Kidney (tissue), 14 donors: ENCODE measurements around the gene TMEM238L. TPM values are rescaled to one million over a fixed set of nuclear protein-coding genes. Genes with fewer than 3 reads are reported as not detected.

Experiments used
- DNase-seq, 5 donors: peaks; one replicate each; pipeline ENCODE4 v3.0.0-alpha.2; 2013 to 2020
- FAIRE-seq: peaks from 2 replicates; lab custom pipeline; 2012; peaks lifted over from hg19 to GRCh38; lab: Jason Lieb, UNC
- H3K27ac ChIP-seq, 2 donors: one replicate each; pipeline ENCODE4 v1.7.0; 2013; ENCODE audit warnings: low read depth in 2 of 2, low read length in 2 of 2, inconsistent platforms in 1 of 2
- H3K27me3 ChIP-seq: one replicate; pipeline ENCODE4 v1.7.1; 2013; ENCODE audit warnings: low read length, inconsistent platforms; ENCODE audit not compliant: control insufficient read depth, insufficient read depth
- H3K36me3 ChIP-seq, 3 donors: one replicate each; pipeline versions ENCODE4 v1.7.0 to v1.7.1; 2013; ENCODE audit warnings: low read length in 3 of 3, control low read depth in 1 of 3, inconsistent platforms in 1 of 3; ENCODE audit not compliant: insufficient read depth in 3 of 3, control insufficient read depth in 2 of 3
- H3K4me1 ChIP-seq, 3 donors: one replicate each; pipeline versions ENCODE4 v1.7.0 to v1.7.1; 2013; ENCODE audit warnings: low read length in 3 of 3, inconsistent platforms in 1 of 3, low read depth in 1 of 3; ENCODE audit not compliant: control insufficient read depth in 2 of 3, insufficient read depth in 2 of 3
- H3K4me3 ChIP-seq, 3 donors: one replicate each; pipeline versions ENCODE4 v1.7.0 to v1.8.1; 2013; ENCODE audit warnings: low read length in 3 of 3, control low read depth in 1 of 3, inconsistent platforms in 1 of 3
- H3K9ac ChIP-seq, 3 donors: one replicate each; pipeline versions ENCODE4 v1.7.0 to v1.7.1; 2013; ENCODE audit warnings: low read length in 3 of 3, control low read depth in 1 of 3, inconsistent platforms in 1 of 3
- H3K9me3 ChIP-seq, 3 donors: one replicate each; pipeline versions ENCODE4 v1.7.0 to v1.7.1; 2013; ENCODE audit warnings: low read length in 3 of 3, control low read depth in 1 of 3, inconsistent platforms in 1 of 3; ENCODE audit not compliant: control insufficient read depth in 2 of 3, insufficient read depth in 1 of 3
- CTCF ChIP-seq: IDR thresholded peaks from 3 replicates; pipeline ENCODE4 v1.5.1; 2012; ENCODE audit warnings: mild to moderate bottlenecking, moderate library complexity, borderline replicate concordance; ENCODE audit not compliant: insufficient read depth; ENCODE audit errors: extremely low read depth
- intact Hi-C: fragments of 100-400 bp; cut with DNase I; formaldehyde crosslinking; loops from one replicate; pipeline ENCODE4 v1.11.1; 2022
- polyA plus RNA-seq: library from polyadenylated mRNA; stranded (reverse); fragments of 350-450 nt; fragmentation: Illumina TruSeq; extraction: RNeasy Lipid Tissue Mini Kit (QIAGEN cat#74804); gene quantifications from one replicate; pipeline ENCODE4 v1.2.3, GENCODE V29; 2014; ENCODE audit warnings: low read depth, low replicate concordance; ENCODE audit not compliant: insufficient read depth
- total RNA-seq: library from RNA; stranded (reverse); fragmentation: NEBNext Ultra II Directional; extraction: Animal tissue kit (Norgen Biotek cat#: 25700); gene quantifications from one replicate; pipeline ENCODE4 v1.2.1, GENCODE V29; 2021
- donor health status: control.
- donor health status: control.
- donor health status: control.
- donor health status: control.
- donor health status: control.
- donor health status: DM: yes; HTN: yes; CAD: no.
- donor health status: Normal renal cell carcinoma (clear cell type).

TMEM238L gene
- total and polyA plus RNA-seq, 2 donors from 2014 or later = 0.47 to 3.2 TPM

GRCh38 chr17:10804546-10804945, 647 bp upstream of the TMEM238L start:
- no peak overlapping the region for H3K27ac ChIP-seq
- no peak for FAIRE-seq
- H3K36me3 ChIP-seq = no peaks in the 10 kb centered on the region
- no peaks in the 10 kb centered on the region for H3K4me1 ChIP-seq
- H3K9ac ChIP-seq = no peak overlapping the region
- intact Hi-C loops = no loop called here
- H3K4me3 ChIP-seq = no peak overlapping the region
- TF ChIP-seq CTCF = no peak
- H3K27me3 ChIP-seq = no peaks in the 10 kb centered on the region
- no peak for DNase-seq
- no peaks in the 10 kb centered on the region for H3K9me3 ChIP-seq

GRCh38 chr17:10803350-10803749, 549 bp downstream of the TMEM238L start:
- Histone ChIP-seq H3K27me3 (no peaks in the 10 kb centered on the region), H3K9ac (no peak overlapping the region), H3K4me3 (peak overlapping the region in 1 of 3 donors; percentile 21), H3K4me1 (peaks cover 0 to 5% (median 2%) of the 10 kb centered on the region in 3 donors), H3K27ac (peak overlapping the region in 1 of 2 donors; percentile 64), H3K9me3 (no peaks in the 10 kb centered on the region), H3K36me3 (no peaks in the 10 kb centered on the region)
- DNase-seq (no peak), FAIRE-seq (no peak)
- no peak for TF ChIP-seq CTCF
- intact Hi-C loops = no loop called here

- H3K4me3 ChIP-seq = no peak overlapping the region
- no peak for FAIRE-seq
Measured at GRCh38 chr17:10802496-10803284, 1.2 kb downstream of the TMEM238L start.

More at GRCh38 chr17:10802496-10803284, 1.2 kb downstream of the TMEM238L start:
- Histone ChIP-seq H3K9ac (no peak overlapping the region), H3K36me3 (no peaks in the 10 kb centered on the region), H3K27ac (peak overlapping the region in 1 of 2 donors; percentile 59), H3K4me1 (peaks cover 0 to 11% (median 8%) of the 10 kb centered on the region in 3 donors), H3K9me3 (no peaks in the 10 kb centered on the region), H3K27me3 (no peaks in the 10 kb centered on the region)
- TF ChIP-seq CTCF = no peak
- peak in 2 of 5 donors; percentile 18 to 31 for DNase-seq
- intact Hi-C loops = no loop called here
